PC-9 (cell line): Measurements from ENCODE around the gene COL4A6.

Experiments used
- CTCF ChIP-seq: fragments of 200-600 bp; sonication (generic); conservative IDR thresholded peaks from 2 replicates; pipeline ENCODE4 v1.6.1; 2017; ENCODE audit warnings: mixed run types, antibody characterized with exemption, mild to moderate bottlenecking, moderate library complexity
- EZH2 ChIP-seq: fragments of 200-600 bp; sonication (generic); IDR thresholded peaks from 2 replicates; pipeline ENCODE4 v1.8.0; 2017; ENCODE audit warnings: antibody characterized with exemption, low read depth

DNA sequence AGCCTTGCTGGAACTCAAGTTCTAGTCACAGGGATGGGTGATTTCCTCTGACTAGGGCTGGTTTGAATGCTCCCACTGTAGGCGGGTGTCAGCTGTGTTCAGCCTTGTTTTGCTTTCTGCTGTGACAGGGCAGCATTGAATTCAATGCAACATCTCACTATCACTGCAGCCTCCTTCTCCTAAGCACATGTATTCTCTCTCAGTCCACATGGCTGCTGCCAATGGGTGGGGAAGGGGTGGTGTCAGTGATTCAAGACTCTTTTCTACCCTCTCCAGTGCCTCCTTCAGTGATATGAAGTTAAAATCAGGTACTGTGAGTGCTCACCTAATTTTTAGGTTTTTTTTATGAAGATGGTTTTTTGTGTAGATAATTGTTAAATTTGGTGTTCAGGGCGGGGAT, 47.7 kb upstream of the COL4A6 start:
- TF ChIP-seq CTCF (no peak), EZH2 (no peak)
